Transverse colon (tissue), 4 donors: ENCODE results near the gene INTS6L. TPM values are rescaled to one million over a fixed set of nuclear protein-coding genes. Genes with fewer than 3 reads are reported as not detected.
A peak's percentile ranks its signal among the peaks of the same experiment; 100 is the strongest.

Experiments
- DNase-seq: peaks from one replicate; pipeline ENCODE4 v3.0.0-alpha.2; 2019
- H3K27ac ChIP-seq, 4 donors: fragments of 200-600 bp; sonication (generic); 2 replicates each; pipeline ENCODE4 v1.5.1; 2016 to 2018; ENCODE audit warnings: inconsistent platforms in 4 of 4
- H3K27me3 ChIP-seq: fragments of 200-600 bp; sonication (generic); 2 replicates; pipeline ENCODE4 v1.5.1; 2017; ENCODE audit warnings: inconsistent platforms
- H3K36me3 ChIP-seq, 4 donors: fragments of 200-600 bp; sonication (generic); 2 replicates each; pipeline ENCODE4 v1.5.1; 2017 to 2019; ENCODE audit warnings: inconsistent platforms in 4 of 4
- H3K4me1 ChIP-seq, 4 donors: fragments of 200-600 bp; sonication (generic); 2 replicates each; pipeline ENCODE4 v1.5.1; 2017 to 2020; ENCODE audit warnings: inconsistent platforms in 4 of 4
- H3K4me3 ChIP-seq, 4 donors: fragments of 200-600 bp; sonication (generic); 1 replicate in 1 of 4; 2 replicates in 3 of 4; pipeline versions ENCODE4 v1.5.1 to v1.6.1; 2017 to 2019; ENCODE audit warnings: inconsistent platforms in 4 of 4
- H3K9me3 ChIP-seq, 2 donors: fragments of 200-600 bp; sonication (generic); 2 replicates each; pipeline ENCODE4 v1.5.1; 2017 to 2019; ENCODE audit warnings: inconsistent platforms in 2 of 2
- EP300 ChIP-seq: sonication (generic); formaldehyde crosslinking; IDR thresholded peaks from one replicate; pipeline ENCODE4 v1.6.1; 2017; ENCODE audit warnings: antibody characterized with exemption, low read depth
- POLR2A ChIP-seq: fragments of 450-650 bp; IDR thresholded peaks from one replicate; pipeline ENCODE4 v1.6.1; 2016; ENCODE audit warnings: antibody characterized with exemption, mild to moderate bottlenecking, moderate library complexity
- POLR2AphosphoS5 ChIP-seq, 3 donors: sonication (generic); formaldehyde crosslinking; IDR thresholded peaks; one replicate each; pipeline ENCODE4 v1.6.1; 2016; ENCODE audit warnings: antibody characterized with exemption in 3 of 3
- WGBS, 2 donors: methylation state at CpG; one replicate each; pipeline ENCODE4 v1.1.5; 2018; ENCODE audit warnings: low coverage in 1 of 2; 5-methylcytosine and 5-hydroxymethylcytosine counted together
- in situ Hi-C, 4 donors: fragments of 200-750 bp; cut with MboI; loops; one replicate each; pipeline versions ENCODE4 v1.15.0 to v1.15.1; 2017; ENCODE audit warnings: low sequenced_read_pairs in 3 of 4, low pct_ligation_motif_present in 1 of 4, low pct_unique_long_range_greater_than_20kb in 1 of 4
- intact Hi-C: fragments of 100-400 bp; cut with DNase I; formaldehyde crosslinking; loops from one replicate; pipeline ENCODE4 v1.15.1; 2023; ENCODE audit warnings: low total_unique reads
- total RNA-seq, 4 donors: library from RNA; depleted of rRNA; stranded (reverse); fragments of >200 nt; gene quantifications; one replicate each; pipeline ENCODE4 v1.1.0, GENCODE V29; 2016
- TF ChIP-seq, protein P1 (sequence below), 5 experiments: fragments of 200-600 bp in 3 of 5; fragments of 450-650 bp in 2 of 5; sonication (generic) in 3 of 5; IDR thresholded peaks; 1 replicate in 2 of 5; 2 replicates in 3 of 5; pipeline ENCODE4 v1.5.1; 2016 to 2017; ENCODE audit warnings: antibody characterized with exemption in 5 of 5, inconsistent platforms in 3 of 5, mild to moderate bottlenecking in 2 of 5, moderate library complexity in 1 of 5

INTS6L gene
- total RNA-seq, 4 donors from 2014 or later, result 23.5 to 195 (median 44.4) TPM

DNA sequence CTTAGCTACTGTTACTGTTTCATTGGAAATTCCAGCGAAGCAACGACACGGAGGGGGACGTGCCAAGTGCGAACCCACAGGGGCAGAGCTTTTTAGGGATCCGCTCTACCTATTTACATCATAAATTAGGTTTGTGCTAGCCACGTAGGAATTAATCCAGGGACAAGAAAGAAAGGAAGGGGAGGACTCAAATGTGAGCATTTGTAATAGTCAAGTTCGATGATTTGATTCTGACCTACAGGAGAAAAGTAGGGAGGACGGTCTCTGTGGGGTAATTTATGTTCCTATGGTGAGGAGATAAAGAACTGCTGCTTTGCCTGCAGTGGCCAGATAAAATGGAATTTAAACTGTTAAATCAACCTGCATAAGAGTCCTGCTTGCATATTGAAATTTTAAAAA is 1.7 kb downstream of the INTS6L start:
- Histone ChIP-seq H3K4me3 (peak overlapping the region; percentile 4 to 54 (median 40)), H3K27me3 (no peaks in the 10 kb centered on the region), H3K9me3 (no peaks in the 10 kb centered on the region), H3K4me1 (peaks cover 0 to 26% (median 0%) of the 10 kb centered on the region in 4 donors), H3K36me3 (no peaks in the 10 kb centered on the region), H3K27ac (peak overlapping the region; percentile 78 to 89 (median 85))
- 37% methylated on average over 9 of the region's 9 CpGs; no CpG with 5 or more reads in 1 of the 2 donors for WGBS, 2 donors
- TF ChIP-seq POLR2AphosphoS5 (IDR thresholded peaks at IDR 0.05) (no peak), POLR2A (no peak)
- DNase-seq, result no peak
- in situ Hi-C loops (no loop called here), intact Hi-C loops (no loop called here)

DNA sequence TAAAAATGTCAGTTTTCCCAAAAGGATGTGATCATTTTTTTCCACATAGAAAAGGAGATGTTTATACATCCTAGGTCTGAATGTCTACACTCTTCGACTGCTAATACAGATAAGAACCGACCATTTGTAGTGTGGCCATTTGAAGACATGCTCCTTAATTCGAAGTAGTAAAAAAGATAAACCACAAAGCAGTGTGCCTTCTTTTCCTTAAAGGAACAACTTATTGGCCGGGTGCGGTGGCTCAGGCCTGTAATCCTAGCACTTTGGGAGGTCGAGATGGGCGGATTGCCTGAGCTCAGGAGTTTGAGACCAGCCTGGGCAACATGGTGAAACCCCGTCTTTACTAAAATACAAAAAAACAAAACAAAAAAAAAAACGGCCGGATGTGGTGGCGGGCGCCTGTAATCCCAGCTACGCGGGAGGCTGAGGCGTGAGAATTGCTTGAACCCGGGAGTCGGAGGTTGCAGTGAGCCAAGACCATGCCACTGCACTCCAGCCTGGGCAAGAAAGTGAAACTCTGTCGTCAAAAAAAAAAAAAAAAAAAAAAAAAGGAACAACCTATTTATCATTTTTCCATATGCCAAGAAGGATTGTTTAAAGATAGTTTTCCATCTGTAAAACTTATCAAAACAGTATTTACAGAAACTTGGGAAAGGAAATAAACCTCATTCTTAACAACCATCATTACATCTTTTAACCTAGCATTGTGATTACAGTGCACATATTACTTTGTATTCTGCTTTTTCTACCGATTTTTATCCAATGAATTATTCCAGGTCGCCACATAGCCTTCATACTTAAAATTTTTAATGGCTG is 2.6 kb downstream of the INTS6L start:
- Histone ChIP-seq H3K9me3 (no peaks in the 10 kb centered on the region), H3K36me3 (no peaks in the 10 kb centered on the region), H3K4me3 (peak overlapping the region in 2 of 4 donors; percentile 34 to 54), H3K4me1 (peaks cover 0 to 29% (median 0%) of the 10 kb centered on the region in 4 donors), H3K27ac (peak overlapping the region; percentile 78 to 89 (median 85)), H3K27me3 (no peaks in the 10 kb centered on the region)
- in situ Hi-C loops, result no loop called here
- TF ChIP-seq POLR2A (no peak), POLR2AphosphoS5 (IDR thresholded peaks at IDR 0.05) (no peak), EP300 (no peak)
- TF ChIP-seq, protein P1, sequence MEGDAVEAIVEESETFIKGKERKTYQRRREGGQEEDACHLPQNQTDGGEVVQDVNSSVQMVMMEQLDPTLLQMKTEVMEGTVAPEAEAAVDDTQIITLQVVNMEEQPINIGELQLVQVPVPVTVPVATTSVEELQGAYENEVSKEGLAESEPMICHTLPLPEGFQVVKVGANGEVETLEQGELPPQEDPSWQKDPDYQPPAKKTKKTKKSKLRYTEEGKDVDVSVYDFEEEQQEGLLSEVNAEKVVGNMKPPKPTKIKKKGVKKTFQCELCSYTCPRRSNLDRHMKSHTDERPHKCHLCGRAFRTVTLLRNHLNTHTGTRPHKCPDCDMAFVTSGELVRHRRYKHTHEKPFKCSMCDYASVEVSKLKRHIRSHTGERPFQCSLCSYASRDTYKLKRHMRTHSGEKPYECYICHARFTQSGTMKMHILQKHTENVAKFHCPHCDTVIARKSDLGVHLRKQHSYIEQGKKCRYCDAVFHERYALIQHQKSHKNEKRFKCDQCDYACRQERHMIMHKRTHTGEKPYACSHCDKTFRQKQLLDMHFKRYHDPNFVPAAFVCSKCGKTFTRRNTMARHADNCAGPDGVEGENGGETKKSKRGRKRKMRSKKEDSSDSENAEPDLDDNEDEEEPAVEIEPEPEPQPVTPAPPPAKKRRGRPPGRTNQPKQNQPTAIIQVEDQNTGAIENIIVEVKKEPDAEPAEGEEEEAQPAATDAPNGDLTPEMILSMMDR (IDR thresholded peaks at IDR 0.05), result no peak
- no peak for DNase-seq
- intact Hi-C loops, result no loop called here
- WGBS, 2 donors, result 65 to 70% methylated on average over 3 to 20 of the region's 20 CpGs

DNA sequence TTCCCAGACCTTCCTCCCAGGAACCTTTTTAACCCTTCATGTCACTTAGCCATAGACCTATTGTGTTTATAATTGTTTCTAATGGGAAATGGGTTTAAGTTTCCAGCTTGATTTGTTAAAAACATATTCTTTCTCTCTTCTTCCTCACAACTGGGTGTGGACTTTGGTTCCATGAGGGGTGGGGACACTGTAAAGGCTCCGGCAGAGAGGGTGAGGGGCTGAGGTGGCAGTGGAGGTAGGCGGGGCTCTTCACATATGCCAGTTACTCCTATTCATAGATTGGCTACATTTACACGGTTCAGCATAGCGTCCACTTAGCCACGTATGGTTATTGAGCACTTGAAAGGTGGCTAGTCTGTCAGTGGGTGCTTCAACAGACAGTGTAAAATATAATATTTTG is 7.8 kb downstream of the INTS6L start:
- no peak for TF ChIP-seq EP300
- no peak for TF ChIP-seq POLR2AphosphoS5 (IDR thresholded peaks at IDR 0.05)
- TF ChIP-seq, protein P1 (IDR thresholded peaks at IDR 0.05), result no peak
- no peak for TF ChIP-seq POLR2A
- WGBS, 2 donors, result 27 to 60% methylated on average over 3 to 5 of the region's 5 CpGs
- Histone ChIP-seq H3K4me3 (no peak overlapping the region), H3K36me3 (no peaks in the 10 kb centered on the region), H3K27ac (peak overlapping the region in 3 of 4 donors; percentile 6 to 31 (median 23)), H3K27me3 (no peaks in the 10 kb centered on the region), H3K9me3 (no peaks in the 10 kb centered on the region), H3K4me1 (peaks cover 0 to 36% (median 0%) of the 10 kb centered on the region in 4 donors)
- peak; percentile 39 for DNase-seq
- intact Hi-C loops (no loop called here), in situ Hi-C loops (no loop called here)

DNA sequence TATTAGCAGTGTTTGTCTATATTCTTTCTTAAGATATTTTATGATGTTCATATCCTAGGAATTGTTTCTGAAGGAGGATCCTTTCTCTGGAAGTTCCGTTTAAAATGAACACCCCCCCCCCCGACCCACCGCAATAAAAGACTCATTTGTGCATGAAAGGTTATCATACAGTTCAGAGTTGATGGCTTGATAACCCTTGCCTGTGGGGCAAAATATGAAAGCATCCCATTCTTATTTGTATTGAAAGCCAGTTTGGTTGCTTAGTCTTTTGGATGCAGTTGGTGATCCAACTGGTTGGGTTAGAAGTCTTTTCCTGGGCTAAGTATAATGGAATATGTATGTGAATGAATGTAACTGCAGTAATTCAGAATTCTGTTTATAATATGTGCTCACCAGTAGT is 8.3 kb downstream of the INTS6L start:
- TF ChIP-seq POLR2AphosphoS5 (IDR thresholded peaks at IDR 0.05) (no peak), EP300 (no peak), POLR2A (no peak)
- TF ChIP-seq, protein P1 (IDR thresholded peaks at IDR 0.05), result no peak
- in situ Hi-C loops, result no loop called here
- Histone ChIP-seq H3K9me3 (no peaks in the 10 kb centered on the region), H3K4me3 (no peak overlapping the region), H3K27ac (no peak overlapping the region), H3K27me3 (no peaks in the 10 kb centered on the region), H3K36me3 (no peaks in the 10 kb centered on the region), H3K4me1 (peaks cover 0 to 32% (median 0%) of the 10 kb centered on the region in 4 donors)
- intact Hi-C loops, result no loop called here
- WGBS, 2 donors, result 54% methylated on average over 3 of the region's 3 CpGs; no CpG with 5 or more reads in 1 of the 2 donors
- DNase-seq, result no peak
